Sigmoid colon (tissue), 4 donors: ENCODE data around the gene S100A7.

Source experiments
- CTCF ChIP-seq, 4 experiments: fragments of 450-650 bp in 3 of 4; fragments of 200-600 bp in 1 of 4; IDR thresholded peaks; one replicate each; pipeline ENCODE4 v1.5.1; 2016 to 2019; ENCODE audit warnings: antibody characterized with exemption in 4 of 4, mild to moderate bottlenecking in 3 of 4, moderate library complexity in 2 of 4
- EP300 ChIP-seq, 4 donors: sonication (generic); formaldehyde crosslinking; IDR thresholded peaks; one replicate each; pipeline ENCODE4 v1.6.1; 2017; ENCODE audit warnings: antibody characterized with exemption in 4 of 4
- POLR2A ChIP-seq, 2 donors: fragments of 450-650 bp; IDR thresholded peaks; one replicate each; pipeline ENCODE4 v1.6.1; 2016; ENCODE audit warnings: antibody characterized with exemption in 2 of 2, mild to moderate bottlenecking in 2 of 2, moderate library complexity in 2 of 2

- no peak for TF ChIP-seq CTCF (IDR thresholded peaks at IDR 0.05)
- TF ChIP-seq POLR2A (IDR thresholded peaks at IDR 0.05): no peak
- peak in 2 of 4 donors; percentile 49 to 87 for TF ChIP-seq EP300 (IDR thresholded peaks at IDR 0.05)
Measured at GRCh38 chr1:153506831-153507413, 46.5 kb upstream of the S100A7 start.
